NCI-H1092 treated with DMSO at 0.1 percent for 48 hours (cell line): ENCODE measurements around the gene SLC12A9.
"Not testable (repeated sequence)": the region's sequence is repeated elsewhere in the genome, so short reads cannot be mapped to it uniquely, and the experiment has no call there.

Experiments used
- DNase-seq: peaks from one replicate; lab custom pipeline; 2025; lab: John Stamatoyannopoulos, UW

The SLC12A9 gene, protein sequence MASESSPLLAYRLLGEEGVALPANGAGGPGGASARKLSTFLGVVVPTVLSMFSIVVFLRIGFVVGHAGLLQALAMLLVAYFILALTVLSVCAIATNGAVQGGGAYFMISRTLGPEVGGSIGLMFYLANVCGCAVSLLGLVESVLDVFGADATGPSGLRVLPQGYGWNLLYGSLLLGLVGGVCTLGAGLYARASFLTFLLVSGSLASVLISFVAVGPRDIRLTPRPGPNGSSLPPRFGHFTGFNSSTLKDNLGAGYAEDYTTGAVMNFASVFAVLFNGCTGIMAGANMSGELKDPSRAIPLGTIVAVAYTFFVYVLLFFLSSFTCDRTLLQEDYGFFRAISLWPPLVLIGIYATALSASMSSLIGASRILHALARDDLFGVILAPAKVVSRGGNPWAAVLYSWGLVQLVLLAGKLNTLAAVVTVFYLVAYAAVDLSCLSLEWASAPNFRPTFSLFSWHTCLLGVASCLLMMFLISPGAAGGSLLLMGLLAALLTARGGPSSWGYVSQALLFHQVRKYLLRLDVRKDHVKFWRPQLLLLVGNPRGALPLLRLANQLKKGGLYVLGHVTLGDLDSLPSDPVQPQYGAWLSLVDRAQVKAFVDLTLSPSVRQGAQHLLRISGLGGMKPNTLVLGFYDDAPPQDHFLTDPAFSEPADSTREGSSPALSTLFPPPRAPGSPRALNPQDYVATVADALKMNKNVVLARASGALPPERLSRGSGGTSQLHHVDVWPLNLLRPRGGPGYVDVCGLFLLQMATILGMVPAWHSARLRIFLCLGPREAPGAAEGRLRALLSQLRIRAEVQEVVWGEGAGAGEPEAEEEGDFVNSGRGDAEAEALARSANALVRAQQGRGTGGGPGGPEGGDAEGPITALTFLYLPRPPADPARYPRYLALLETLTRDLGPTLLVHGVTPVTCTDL

DNA sequence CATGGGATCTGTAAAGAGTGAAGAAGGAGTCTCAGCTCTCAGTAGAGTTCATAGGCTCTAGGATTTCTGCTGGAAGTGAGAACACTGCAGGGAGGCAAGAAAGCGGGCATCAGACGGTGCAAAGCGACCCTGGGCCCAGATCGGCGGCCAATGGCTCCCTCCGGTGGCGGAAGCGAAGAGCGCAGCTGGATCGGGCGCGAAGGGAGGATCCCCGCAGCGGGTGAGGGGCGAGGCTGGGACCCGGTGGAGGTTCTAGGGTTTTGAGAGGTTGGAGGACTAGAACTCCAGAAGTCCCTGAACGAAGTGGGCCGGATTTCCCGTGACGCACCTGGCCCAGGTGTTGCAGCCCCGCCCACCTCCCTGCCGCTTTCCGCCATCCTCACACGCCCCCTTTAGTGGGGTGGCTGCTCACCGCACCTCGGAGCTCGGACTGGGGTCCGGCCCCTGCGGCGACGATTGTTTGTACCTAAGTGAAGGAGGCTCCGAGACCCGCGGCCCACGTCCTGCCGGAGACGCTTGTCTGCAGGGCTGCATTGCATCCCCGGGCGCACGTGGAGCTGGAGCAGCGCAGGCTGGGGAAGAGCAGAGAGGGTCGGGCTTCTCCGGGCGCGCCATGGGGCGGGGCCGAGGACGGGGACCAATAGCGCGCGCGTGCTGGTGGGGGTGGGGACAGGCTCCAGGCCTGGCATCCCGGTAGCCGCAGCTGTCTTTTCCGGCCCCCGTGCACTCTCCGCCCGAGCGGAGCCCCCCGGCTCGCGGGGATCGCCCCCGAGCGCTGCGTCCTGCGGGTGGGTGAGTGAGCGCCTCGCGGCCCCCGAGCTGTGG lies at the start of gene SLC12A9:
Gene SLC12A9, plus strand, starts transcription at position 666 of the 825 bp plus-strand sequence. CDS start 1,485 bp downstream, outside the sequence.
- DNase-seq = peak; percentile 92

- DNase-seq = no peak
These were observed 49.6 kb upstream of the SLC12A9 start for GRCh38 chr7:100802951-100803350.

DNA sequence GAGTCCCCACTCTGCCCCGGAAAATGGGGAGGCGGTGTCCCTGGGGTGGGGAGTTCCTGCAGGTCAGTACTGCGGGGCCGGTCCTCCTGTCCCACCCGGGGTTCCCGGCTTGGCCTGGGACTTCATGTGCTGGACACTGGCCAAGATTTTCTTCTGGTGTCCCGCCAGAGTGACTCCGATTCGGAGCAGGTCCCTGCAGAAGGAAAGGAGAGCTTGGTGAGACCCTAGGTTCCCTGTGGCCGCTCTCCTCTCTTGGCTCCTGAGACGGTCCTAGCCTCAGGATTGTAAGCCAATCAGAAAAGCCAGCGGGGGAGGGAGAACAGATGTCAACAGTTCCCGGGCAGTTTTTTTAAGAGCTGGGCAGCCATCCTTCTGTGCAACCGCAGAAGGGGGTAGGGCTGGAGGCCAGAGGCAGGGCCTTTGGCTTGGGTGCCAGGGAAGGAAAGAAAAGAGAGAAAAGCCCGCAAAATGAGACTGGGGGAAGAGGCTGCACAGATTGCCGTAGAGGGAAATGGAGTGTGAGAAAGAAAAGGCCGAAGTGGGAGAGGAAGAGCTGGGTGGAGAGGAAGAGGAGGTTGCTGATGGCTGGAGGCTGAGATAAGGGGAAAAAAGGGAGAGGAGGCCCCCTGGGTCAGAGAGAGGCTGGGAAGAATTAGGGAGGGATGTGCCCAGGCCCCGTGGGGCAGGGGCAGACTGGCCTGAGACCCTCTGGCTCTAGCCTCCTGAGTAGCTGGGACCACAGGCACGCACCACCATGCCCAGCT lies 48.9 kb upstream of the SLC12A9 start:
- peak; percentile 86 for DNase-seq

DNA sequence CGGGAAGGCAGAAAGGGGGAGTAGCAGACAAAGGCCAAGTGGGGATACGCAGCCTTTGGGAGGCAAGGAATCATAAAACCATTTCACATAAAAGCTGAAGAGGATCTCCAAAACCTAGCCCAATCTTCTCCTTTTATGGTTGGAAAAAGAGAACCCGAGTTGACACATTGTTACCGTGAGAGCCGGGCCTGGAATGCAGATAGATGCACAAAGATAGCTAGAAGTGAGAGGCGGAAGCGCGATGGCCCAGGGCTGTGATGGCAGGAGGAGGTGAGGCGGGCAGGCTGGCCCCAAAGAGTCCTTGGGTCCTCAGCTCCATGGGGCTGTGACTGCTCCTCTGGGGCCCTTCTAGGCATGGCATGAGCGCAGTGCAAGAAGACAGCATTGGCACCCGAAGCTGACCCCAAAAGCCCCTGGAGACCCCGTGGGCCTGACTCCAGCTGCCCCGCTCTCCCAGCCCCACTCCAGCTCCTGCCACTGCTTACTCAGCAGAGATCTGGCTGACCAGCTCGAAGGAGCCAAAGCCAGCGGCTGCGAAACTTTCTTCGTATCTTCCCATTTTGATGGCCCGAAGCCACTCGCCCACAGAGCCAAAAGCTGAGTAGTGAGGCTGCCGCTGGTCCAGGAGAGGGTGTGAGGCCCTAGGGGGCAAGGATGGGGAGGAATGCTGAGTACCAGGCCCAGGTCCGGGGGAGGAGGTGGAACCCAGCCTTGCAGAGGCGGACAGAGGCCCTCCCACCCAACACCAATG lies 47.7 kb upstream of the SLC12A9 start:
- no peak for DNase-seq

- no peak for DNase-seq
These were observed 46.2 kb upstream of the SLC12A9 start for GRCh38 chr7:100806276-100806675.

GRCh38 chr7:100806883-100807282 lies 45.6 kb upstream of the SLC12A9 start:
- not testable (repeated sequence) for DNase-seq

DNA sequence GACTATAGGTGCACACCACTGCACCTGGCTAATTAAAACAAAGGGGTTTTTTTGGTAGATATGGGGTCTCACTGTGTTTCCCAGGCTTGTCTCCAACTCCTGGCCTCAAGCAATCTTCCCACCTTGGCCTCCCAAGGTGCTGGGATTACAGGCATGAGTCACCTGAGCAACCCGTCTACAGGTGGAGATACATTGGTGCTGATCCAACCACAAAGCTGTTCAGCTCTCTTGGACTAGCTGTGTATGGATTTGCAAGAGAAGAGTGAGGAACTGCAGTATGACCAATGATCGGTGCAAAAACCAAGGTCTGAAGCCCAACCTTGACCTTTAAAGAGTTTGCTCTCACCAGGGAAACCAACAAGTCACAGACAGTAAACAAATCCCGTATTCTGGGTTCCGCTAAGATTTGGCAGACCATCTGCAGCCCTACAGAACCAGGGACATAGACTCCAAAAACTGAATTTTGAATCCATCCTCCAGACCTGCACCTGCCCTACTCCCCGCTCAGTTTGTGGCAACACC lies 44.1 kb upstream of the SLC12A9 start:
- no peak for DNase-seq

DNA sequence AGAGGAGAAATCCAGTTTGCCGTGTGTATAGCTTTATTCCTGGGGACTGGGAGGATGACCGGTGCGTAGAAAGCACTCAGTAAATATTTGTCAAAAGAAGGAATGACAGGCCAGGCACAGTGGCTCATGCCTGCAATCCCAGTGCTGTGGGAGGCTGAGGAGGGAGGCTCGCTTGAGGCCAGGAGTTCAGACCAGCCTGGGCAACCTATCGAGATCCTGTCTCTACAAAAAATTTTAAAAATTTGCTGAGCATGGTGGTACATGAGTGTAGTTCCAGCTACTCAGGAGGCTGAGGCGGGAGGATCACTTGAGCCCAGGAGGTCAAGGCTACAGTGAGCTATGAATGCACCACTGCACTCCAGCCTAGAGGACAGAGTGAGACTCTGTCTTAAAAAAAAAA lies 41.0 kb upstream of the SLC12A9 start:
- no peak for DNase-seq

- DNase-seq = no peak
These were observed 39.8 kb upstream of the SLC12A9 start for GRCh38 chr7:100812729-100813128.

DNA sequence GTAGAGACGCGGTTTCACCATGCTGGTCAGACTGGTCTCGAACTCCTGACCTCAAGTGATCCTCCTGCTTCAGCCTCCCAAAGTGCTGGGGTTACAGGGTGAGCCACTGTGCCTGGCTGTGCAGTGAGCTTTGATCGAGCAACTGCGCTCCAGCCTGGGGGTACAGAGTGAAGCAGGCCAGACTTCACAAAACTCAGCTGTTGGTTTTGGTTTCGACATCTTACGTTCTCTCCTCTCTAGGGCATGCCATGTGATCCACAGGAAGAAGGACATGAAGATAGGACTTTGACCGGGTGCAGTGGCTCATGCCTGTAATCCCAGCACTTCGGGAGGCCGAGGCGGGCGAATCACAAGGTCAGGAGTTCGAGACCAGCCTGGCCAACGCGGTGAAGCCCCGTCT lies 36.0 kb upstream of the SLC12A9 start:
- not testable (repeated sequence) for DNase-seq

- DNase-seq = no peak
These were observed 35.4 kb upstream of the SLC12A9 start for GRCh38 chr7:100817097-100817496.

- DNase-seq = no peak
These were observed 34.1 kb upstream of the SLC12A9 start for GRCh38 chr7:100818366-100818765.

DNA sequence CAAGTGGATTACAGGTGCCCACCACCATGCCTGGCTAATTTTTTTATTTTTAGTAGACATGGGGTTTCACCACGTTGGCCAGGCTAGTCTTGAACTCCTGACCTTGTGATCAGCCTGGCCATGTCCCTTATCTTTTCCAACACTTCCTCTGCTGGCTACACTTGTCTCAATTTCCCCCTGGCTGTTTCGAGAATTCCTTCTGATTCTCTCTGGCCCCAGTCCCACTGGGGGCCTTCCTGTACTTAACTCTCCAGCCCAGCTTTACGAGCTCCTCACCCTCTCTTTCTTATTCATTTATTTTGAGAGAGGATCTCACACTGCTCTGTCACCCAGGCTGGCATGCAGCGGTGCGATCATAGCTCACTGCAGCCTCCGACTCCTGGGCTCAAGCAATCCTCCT lies 33.7 kb upstream of the SLC12A9 start:
- no peak for DNase-seq

DNA sequence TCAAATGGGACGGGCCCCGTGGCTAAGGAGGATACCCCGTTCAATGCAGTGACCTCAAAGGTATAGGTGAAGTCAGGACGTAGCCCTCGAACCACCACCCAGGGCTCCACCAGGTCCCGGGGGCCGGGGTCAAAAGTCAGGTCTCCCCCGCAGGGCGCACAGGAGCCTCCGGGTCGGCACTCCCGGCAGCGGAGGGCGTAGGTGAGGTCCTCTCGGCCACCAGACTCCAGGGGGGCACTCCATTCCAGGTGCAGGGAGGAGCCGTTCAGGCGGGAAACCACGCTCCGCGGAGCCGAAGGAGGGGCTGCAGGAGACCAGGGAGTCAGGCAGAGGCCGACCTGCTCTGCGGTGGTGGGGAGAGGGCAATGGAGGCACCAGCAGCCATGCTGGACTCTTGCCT lies 32.9 kb upstream of the SLC12A9 start:
- no peak for DNase-seq

DNA sequence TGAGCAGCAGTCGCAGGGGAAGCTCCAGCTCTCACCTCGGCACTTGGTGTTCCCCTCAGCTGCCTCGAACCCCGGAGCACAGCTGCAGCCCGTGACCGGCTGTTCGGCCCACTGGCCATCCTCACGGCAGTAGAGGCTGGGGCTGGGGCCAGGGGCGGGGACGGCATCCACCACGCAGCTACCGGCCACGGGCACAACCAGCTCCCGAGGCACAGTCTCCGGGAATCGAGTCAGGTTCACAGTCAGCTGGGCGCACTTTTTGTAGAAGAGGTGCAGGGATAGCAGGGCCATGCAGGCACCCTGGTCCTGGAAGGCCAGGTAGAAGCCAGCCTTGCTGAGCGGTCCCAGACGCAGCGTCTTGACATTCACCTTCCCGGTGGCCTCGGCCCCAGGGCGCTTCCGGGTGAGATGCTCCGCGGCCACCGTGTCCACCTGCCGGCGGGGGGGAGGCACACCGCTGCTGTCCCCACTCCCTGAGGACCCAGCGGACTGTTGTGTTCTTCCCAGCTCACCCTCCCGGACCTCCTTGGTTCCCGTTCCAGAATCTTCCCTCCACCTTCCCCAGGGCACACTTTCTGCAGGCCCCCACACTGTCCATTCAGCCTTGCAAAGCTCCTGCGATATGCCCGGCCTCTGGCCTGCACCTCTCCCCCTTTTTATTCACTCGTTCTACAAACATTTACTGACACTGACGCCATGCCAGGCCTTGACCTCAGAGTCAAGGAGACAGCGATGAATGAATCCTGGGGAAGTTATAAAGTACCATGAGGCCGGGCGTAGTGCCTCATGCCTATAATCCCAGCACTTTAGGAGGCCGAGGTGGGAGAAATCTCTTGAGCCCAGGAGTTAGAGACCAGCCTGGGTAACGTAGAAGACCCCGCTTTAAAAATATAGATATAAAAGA lies 30.0 kb upstream of the SLC12A9 start:
- DNase-seq = no peak

DNA sequence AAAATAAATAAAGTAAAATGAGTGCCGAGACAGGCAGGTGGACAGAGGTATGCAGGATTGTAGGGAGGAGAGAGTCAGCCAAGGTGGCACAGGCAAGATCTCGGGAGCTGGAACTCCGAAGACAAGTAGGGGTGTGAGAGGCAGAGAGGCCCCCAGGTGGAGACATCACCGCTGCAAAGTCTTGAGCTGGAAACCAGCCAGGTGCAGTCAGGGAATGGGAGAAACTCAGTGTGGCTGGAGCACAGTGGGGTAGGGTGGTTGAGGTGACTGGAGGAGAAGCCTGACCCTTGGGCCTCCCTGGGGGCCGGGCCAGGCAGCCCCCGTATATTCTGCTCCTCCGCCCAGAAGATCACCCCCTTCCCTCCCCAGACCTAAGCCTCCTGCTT lies 29.4 kb upstream of the SLC12A9 start:
- DNase-seq = no peak

DNA sequence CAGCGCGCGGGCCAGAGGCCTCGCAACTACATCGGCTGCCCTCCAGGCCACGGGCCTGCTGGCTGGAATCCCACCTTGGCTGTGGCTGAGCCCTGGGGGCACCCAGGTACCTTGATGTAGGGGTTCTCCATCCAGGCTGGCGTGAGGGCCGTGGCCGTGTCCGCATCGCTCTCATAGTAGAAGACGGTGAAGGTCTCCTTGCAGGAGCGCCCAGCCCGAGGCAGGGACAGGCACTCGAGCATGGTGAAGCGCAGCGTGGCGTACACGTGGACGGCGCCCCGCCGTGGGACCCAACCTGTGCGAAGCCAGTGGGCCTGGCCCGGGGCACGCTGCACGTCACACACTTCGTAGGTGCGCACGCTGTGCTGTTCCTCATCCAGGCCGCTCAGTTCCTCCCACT lies 29.0 kb upstream of the SLC12A9 start:
- DNase-seq = no peak

GRCh38 chr7:100824499-100825214 lies 27.9 kb upstream of the SLC12A9 start:
- no peak for DNase-seq

DNA sequence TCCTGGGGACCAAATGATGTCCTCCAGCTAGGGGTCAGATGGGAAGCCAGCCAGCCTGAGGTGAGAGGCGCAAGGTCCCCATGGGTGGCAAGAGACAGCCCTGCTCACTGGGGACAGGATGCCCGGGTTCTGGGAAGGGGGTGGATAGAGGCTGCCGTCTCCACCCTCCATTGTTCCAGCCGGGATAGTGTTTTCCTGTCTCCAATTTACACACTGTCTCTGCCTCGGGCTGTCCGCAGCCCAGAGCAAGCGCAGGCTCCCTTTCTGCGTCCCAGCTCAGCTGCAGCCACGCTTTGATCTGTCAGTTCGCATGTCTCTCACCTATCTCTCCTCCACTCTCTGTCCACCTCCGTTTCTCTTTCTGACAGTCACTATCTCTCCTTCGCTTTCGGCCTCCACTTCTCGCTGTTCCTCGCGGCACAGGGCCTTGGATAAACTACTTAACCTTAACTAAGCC lies 27.3 kb upstream of the SLC12A9 start:
- no peak for DNase-seq
